ENCODE data around the gene PRR20B.
"Not testable (repeated sequence)": the region's sequence is repeated elsewhere in the genome, so short reads cannot be mapped to it uniquely, and the experiment has no call there.

PRR20B gene

GRCh38 chr13:57147188-57147587, at the start of gene PRR20B:
PRR20B (plus strand) TSS chr13:57147488; CDS start chr13:57147875, 387 bp downstream.
- DNase-seq = not testable (repeated sequence)

- no peak for DNase-seq
These were observed 32.3 kb upstream of the PRR20B start for GRCh38 chr13:57114945-57115344.

- no peak for DNase-seq
These were observed 23.6 kb upstream of the PRR20B start for GRCh38 chr13:57123681-57124080.

GRCh38 chr13:57128909-57129308, 18.4 kb upstream of the PRR20B start:
- no peak for DNase-seq

- no peak for DNase-seq
These were observed 11.2 kb upstream of the PRR20B start for GRCh38 chr13:57136093-57136492.

GRCh38 chr13:57137585-57137984, 9.7 kb upstream of the PRR20B start:
- no peak for DNase-seq

- no peak for DNase-seq
These were observed 8.3 kb upstream of the PRR20B start for GRCh38 chr13:57138988-57139387.

GRCh38 chr13:57139781-57140180, 7.5 kb upstream of the PRR20B start:
- DNase-seq = not testable (repeated sequence)

GRCh38 chr13:57140235-57140968, 6.9 kb upstream of the PRR20B start, which contains the start of gene PRR20A:
PRR20A (plus strand) TSS chr13:57140918; CDS start chr13:57141305, 387 bp downstream.
- DNase-seq = not testable (repeated sequence)

GRCh38 chr13:57148106-57148505, 818 bp downstream of the PRR20B start:
- DNase-seq = not testable (repeated sequence)

- not testable (repeated sequence) for DNase-seq
These were observed 6.5 kb downstream of the PRR20B start, which contains the start of gene PRR20C for GRCh38 chr13:57153761-57154160. PRR20C (plus strand) TSS chr13:57154061; CDS start chr13:57154448, 387 bp downstream.

GRCh38 chr13:57160332-57160731, 13.0 kb downstream of the PRR20B start, which contains the start of gene PRR20D:
PRR20D (plus strand) TSS chr13:57160632; CDS start chr13:57161019, 387 bp downstream.
- DNase-seq = not testable (repeated sequence)

GRCh38 chr13:57166897-57167296, 19.6 kb downstream of the PRR20B start, which contains the start of gene PRR20E:
PRR20E (plus strand) TSS chr13:57167197; CDS start chr13:57167584, 387 bp downstream.
- DNase-seq = not testable (repeated sequence)

GRCh38 chr13:57191667-57192066, 44.4 kb downstream of the PRR20B start:
- no peak for DNase-seq
